ENCODE data around the gene UBR4. TPM values are rescaled to one million over a fixed set of nuclear protein-coding genes. Genes with fewer than 3 reads are reported as not detected.

Gene UBR4
- total and polyA plus RNA-seq, 10 of the 15 experiments (the other 5 are each of a cell fraction or from before 2014, with no cell fraction given), result 34.2 to 124 (median 56.2) TPM

- TF ChIP-seq CUX1 (IDR thresholded peaks at IDR 0.05; ENCODE audit: insufficient replicate concordance, low read depth, low read length), result no peak
Measured at GRCh38 chr1:19113697-19114092, 96.4 kb downstream of the UBR4 start (continued).

- in situ Hi-C loops (cut with MboI), result no loop called here
- no TSS peak for BruUV-seq (replicated peaks)
- no peak overlapping the region for H3K4me3 ChIP-seq
- TF ChIP-seq IRF4 (IDR thresholded peaks at IDR 0.05; ENCODE audit: low read depth, low read length) (no peak), FOXM1 (IDR thresholded peaks at IDR 0.05; ENCODE audit: low read depth, low read length) (no peak), ZNF207 (IDR thresholded peaks at IDR 0.05; ENCODE audit: borderline replicate concordance) (no peak), TBL1XR1 (IDR thresholded peaks at IDR 0.05; ENCODE audit: low read depth, low read length) (no peak), SREBF1 (IDR thresholded peaks at IDR 0.05; ENCODE audit: low read length) (no peak), ZBTB40 (IDR thresholded peaks at IDR 0.05; ENCODE audit: borderline replicate concordance) (no peak), SMC3 (IDR thresholded peaks at IDR 0.05; ENCODE audit: borderline replicate concordance, low read length) (no peak), NR2C1 (IDR thresholded peaks at IDR 0.05) (no peak)
- H3K4me2 ChIP-seq (ENCODE audit: control insufficient read depth, insufficient read depth), result no peak overlapping the region
- H3K79me2 ChIP-seq (ENCODE audit: control insufficient read depth, insufficient read depth, low read length), result no peaks in the 10 kb centered on the region
- H4K20me1 ChIP-seq (ENCODE audit: control insufficient read depth, insufficient read depth), result no peaks in the 10 kb centered on the region
- no peaks in the 10 kb centered on the region for H3K9me3 ChIP-seq (replicated peaks; ENCODE audit: control insufficient read depth, insufficient read depth, low read length)
- peaks cover 44 to 59% of the 10 kb centered on the region in 2 experiments for H3K36me3 ChIP-seq (ENCODE audit: control insufficient read depth in 2 of 2, insufficient read depth in 2 of 2, low read length in 1 of 2)
- DNase-seq (ENCODE audit: low read depth, low spot score), result no peak
- 100% methylated on average over 7 of the region's 7 CpGs for WGBS (ENCODE audit: insufficient coverage, insufficient replicate concordance, low lambda C conversion rate, missing lambda C conversion rate)
- FAIRE-seq, result no peak
- SMC1A ChIA-PET (ENCODE audit: uncharacterized antibody, unreplicated experiment), result interaction anchor here (0.7 to 1.7 kb wide), 9 partner anchors 16 to 229 kb away, joined by 3 to 14 read pairs (median 4); no protein-coding TSS in a partner anchor
- CTCF ChIA-PET, result interaction anchor here (0.8 to 3.2 kb wide), 13 partner anchors 11 to 229 kb away, joined by 3 to 27 read pairs (median 4); partner anchors contain the start of gene ALDH4A1
- RAD21 ChIA-PET (ENCODE audit: unreplicated experiment), result interaction anchor here (0.9 to 1.2 kb wide), 3 partner anchors 21 to 229 kb away, joined by 4 to 6 read pairs (median 5); no protein-coding TSS in a partner anchor
- no peak overlapping the region for H3K27ac ChIP-seq (ENCODE audit: control insufficient read depth, insufficient read depth)
- POLR2A ChIA-PET, result no interaction called here
- H2AFZ ChIP-seq (ENCODE audit: control insufficient read depth, low read depth, low read length), result no peak overlapping the region
- H3K27me3 ChIP-seq (replicated peaks in 1 of 2; ENCODE audit: control insufficient read depth in 2 of 2, insufficient read depth in 2 of 2, low read length in 1 of 2), result no peaks in the 10 kb centered on the region
- no peak overlapping the region for H3K9ac ChIP-seq (ENCODE audit: control insufficient read depth, insufficient read depth, low read length)
- intact Hi-C loops (cut with micrococcal nuclease; ENCODE audit: unreplicated experiment), result no loop called here
- no peak for ATAC-seq
- no peaks in the 10 kb centered on the region for H3K4me1 ChIP-seq (ENCODE audit: control insufficient read depth, insufficient read depth, low read length)
Measured at GRCh38 chr1:19112891-19113696, 97.0 kb downstream of the UBR4 start.

All from GM12878 (cell line).